NCI-H510A (cell line): ENCODE measurements around the gene LRIG3.
"Not testable (repeated sequence)": the region's sequence is repeated elsewhere in the genome, so short reads cannot be mapped to it uniquely, and the experiment has no call there.

Experiments
- DNase-seq: peaks from one replicate; lab custom pipeline; 2025; lab: John Stamatoyannopoulos, UW

Gene LRIG3

DNA sequence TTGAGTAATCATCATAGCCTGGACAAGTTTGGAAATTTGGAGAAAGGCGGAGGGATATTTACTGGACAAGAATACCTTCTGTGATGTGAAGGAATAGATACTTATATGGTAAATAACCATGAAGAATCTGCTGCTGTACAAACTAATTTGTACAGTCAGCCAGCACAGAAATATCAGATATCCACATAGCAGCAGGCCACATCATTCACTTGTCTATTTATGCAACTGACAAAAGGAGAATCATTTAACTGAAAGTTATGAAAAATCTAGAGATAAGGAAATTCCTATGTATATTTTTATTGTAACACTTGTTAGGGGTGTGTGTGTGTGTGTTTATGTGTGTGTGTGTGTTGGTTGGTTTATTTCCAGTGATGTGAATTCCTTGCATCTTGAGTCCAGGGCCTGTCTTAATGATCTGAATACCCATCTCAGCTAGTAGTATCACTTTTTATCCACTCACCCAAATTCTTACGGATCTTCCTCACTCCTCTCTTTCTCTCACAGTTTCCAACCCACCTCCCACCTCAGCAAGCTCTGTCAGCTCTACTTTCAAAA, 10.5 kb upstream of the LRIG3 start:
- DNase-seq: no peak

GRCh38 chr12:58927120-58927519, 6.8 kb upstream of the LRIG3 start:
- DNase-seq: no peak

DNA sequence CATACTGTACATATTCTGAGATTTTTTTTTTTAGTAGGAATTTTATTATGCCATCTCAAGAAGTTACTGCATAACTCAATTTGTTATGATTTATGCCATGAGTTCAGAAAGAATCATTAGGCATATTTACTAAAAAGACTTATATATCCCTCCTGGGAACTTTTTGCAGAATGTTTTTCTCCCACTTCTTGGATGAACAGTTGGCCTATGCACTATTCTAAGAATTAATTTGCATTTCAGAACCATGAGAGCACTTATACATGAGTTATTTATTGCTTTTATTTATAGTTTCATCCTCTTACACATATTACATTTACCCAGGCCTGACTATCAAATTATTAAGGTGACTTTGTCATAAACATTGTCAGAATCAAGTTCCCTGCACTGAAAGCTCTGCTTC, 6.3 kb upstream of the LRIG3 start:
- DNase-seq: no peak

- no peak for DNase-seq
Observed at GRCh38 chr12:58925751-58926150, 5.4 kb upstream of the LRIG3 start.

- no peak for DNase-seq
Observed at GRCh38 chr12:58925111-58925611, 4.9 kb upstream of the LRIG3 start.

DNA sequence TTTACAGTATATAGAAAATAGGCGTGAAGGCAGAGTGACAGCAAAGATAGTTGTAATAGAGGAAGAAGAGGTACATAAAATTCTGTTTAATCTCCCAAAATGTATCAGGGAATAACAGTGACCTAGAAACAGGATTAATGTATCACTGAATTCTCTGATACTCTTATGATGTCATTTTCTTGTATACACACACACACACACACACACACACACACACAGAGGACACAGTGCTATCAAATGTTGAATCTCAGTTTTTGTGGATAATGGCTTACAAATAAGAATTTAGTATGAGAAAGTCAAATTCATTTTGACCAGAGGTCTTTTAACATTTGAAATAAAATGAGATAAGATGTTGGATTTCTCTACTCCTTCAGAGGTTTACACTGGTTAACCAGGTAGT, 4.3 kb upstream of the LRIG3 start:
- no peak for DNase-seq

DNA sequence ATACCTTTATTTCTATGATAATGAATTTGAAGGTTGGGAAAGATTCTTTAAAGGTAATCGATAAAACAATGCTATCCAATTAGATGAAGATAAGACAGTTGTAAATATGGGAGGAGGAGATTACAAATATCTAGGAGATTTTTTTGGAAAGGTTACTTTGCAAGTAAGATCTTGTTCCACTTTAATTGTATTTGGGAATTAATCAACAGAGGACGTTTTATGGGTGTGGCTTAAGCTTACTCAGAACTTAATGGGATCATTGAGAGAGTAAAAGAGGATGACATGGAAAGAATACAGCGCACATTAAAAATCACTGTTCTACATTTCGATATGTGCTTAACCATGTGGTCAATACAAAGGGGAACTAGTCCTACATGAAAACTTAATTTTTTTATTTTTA, 3.5 kb upstream of the LRIG3 start:
- no peak for DNase-seq

DNA sequence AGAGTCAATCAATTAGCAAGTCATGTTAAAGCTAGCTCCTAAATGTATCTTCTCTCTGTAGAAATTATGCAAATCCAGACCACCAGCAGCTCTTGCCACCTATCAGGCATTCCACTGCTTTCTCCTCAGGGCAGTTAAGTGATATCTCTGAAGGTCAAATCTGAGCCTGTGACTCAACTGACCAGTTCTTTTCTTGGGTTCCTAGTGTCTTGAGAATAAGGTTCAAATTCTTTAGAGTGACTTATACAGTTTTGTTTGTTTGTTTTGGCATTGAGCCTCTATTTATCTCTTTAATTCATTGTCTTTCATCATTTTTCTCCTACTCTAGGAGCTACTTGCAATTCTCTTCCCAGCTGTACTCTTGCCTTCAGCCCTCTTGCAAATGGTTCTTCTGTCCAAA, 2.5 kb upstream of the LRIG3 start:
- DNase-seq: no peak

DNA sequence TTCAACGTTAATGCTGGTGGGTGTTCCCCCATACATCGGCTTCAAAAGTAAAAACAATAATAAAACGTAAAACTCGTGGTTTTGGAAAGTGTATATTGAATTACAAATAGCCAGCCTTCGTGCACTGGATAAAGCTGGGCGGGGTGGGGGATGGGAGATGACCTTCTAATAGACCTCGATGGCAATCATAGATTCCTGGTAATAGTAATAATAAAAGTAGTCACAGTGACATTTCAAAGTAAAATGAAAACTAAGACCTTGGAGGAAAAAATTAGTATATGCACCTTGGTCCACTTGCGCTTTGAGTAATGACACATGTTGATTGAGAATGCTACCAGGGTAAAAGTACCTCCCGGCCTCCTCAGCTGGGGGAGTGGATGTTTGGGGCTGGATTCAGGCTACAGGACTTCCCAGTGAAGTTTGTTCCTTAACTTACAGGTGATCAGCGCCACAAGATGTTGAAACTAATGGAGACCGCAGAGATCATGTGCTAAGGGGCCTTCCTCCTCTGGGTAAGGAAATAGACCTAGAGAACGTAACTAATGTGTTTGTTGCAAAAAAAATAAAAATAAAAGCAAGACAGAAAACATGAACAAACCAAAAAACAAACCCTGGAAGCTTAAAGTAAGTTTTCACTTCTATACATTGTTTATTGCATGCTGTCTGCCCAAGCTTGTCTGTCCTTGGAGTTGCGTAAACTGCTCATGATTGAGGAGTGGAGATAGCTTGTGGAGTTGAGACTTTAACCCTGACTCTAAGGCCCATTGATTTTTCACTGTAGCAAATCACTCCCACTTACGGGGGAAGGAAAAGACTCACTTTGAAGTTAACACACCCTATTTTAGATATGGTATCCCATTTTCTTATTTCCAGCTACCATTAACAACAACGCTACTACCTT, 907 bp upstream of the LRIG3 start:
- DNase-seq: no peak

DNA sequence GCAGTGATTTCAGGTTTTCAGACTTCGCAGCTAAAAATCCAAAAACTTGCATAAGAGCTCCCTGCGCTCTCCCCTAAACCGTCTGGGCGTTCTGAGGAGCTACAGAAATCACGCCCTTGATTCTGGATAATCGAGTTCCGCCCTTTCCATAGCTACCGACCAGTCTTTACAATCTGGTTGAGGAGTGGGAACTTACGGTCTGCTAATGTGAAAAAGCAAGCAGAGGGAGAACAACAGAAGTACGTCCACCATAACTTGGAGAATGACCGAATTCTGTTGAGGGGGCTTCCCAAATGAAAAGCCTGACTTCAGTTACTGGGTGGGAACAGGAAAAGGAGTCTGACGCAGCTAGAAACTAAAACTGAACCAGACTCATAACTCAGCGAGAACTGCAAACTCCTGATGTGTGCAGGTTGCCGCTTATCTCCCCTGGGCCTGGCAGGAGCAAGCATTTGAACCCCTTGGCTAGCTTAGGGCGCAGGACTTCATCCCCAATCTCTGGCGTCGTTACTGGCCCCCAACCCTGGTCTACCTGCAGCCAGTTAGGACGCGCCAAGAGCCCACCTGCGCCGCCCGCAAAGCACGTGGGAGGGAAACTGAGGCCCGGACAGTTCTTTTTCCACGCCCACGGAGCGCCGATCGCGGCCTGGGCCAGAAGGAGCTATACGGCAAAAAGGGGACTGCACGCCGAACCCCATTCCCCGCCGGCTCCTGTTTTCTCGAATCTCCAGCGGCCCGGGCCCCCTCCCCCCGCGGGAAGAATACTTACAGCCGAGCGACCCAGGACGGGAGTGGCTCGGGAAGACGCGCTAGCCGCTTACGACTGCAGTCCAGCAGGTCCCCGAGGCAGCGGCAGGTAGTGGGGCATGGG, 838 bp downstream of the LRIG3 start:
- no peak for DNase-seq

DNA sequence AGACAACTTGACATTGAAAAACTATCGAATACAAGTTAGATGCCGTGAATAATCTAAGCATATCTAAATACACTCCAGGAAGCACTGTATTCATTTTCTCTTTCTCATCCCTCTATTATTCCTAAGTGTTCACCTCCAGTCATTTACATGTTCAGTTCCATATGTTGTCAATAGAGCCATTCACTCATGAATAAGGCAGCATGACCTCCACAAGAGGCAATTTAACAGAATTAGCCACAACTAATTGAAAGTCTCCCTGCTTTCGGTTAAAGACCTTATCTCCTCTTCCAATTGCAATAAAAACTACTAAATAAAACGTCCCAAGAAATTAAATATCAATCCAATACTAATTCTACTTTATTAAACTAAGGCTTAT, 1.8 kb downstream of the LRIG3 start:
- no peak for DNase-seq

DNA sequence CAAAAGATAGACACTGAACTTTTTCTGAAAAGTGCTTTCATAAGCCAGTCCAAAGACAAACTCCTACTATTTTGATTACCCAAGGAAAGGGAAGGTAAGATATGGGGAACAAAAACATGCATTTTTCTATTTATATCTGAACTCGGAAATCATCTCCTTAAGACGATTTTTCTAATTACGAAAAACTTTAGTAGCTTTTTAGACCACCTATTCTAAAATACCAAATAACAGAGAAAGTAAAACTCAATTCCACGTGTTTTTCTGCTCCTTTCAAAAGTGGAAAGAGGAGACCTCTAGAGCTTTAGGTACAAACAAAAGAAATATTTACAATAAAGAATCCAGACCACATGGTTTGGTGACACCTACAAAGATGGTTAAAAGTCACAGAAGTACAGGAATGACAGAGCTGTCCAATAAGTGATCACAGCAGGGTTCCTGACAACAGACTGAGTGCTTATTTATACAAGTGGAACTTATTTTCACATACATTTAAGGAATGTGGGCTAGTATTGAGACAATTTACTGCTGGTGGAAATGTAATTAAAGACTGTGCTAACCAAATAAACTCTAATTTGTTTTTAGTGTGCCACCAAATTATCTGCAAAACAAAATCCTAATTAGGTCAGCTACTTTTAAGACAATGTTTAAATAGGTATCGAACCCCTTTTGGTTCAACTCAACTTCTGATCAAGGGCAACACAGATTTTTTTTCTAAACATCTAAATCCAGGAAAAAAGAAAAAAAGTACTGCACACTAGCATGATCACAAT, 2.4 kb downstream of the LRIG3 start:
- no peak for DNase-seq

DNA sequence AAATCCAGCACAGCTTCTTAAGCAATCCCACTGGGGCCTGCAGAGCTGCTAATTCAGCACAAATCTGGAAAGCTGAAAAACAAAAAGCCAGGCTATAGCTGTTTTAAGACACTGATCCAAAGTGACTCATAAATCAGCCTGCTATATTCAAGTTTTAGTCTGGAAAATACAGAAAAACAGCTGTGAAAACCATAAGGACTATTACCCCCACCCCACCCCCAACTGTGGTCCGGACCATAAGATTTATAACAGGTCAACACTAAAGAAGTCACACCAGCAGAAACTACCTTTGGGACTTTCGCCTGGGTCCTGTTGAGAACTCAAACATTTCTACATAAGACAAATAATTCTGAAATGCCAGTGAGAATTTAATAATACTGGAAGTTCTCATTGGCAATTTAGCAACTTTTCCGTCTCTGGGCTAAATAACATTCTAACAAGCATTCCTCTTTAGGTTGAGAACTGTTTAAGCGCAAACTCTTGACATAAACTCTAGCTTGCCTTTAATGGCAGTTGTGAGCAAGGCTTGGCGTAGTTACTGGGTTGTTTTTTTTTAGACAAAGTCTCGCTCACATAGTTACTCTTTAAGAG, 3.3 kb downstream of the LRIG3 start:
- no peak for DNase-seq

- no peak for DNase-seq
Observed at GRCh38 chr12:58916161-58916621, 4.1 kb downstream of the LRIG3 start.

GRCh38 chr12:58915634-58916033, 4.7 kb downstream of the LRIG3 start:
- no peak for DNase-seq

GRCh38 chr12:58915037-58915436, 5.3 kb downstream of the LRIG3 start:
- no peak for DNase-seq

- no peak for DNase-seq
Observed at GRCh38 chr12:58914457-58914856, 5.8 kb downstream of the LRIG3 start.

DNA sequence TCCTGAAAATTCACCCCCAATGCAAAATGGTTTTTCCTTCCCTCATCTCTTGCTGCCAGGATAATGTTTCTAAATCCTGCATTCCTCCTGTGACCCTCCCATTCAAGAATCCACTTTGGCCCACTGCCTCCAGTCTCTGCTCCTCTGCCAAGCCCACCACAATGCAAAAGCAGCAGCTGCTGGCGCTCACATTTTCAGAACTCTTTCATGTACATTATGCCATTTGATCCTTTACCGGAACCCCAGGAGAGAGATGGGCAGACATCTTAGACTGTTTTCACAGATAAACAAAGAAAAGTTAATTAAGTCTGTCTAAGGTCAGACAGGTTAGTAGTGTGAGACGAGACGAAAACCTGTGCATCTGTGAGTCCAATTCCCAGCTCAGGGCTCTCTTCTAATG, 12.9 kb downstream of the LRIG3 start:
- DNase-seq: no peak

GRCh38 chr12:58906917-58907316, 13.4 kb downstream of the LRIG3 start:
- no peak for DNase-seq

- no peak for DNase-seq
Observed at GRCh38 chr12:58905422-58905821, 14.9 kb downstream of the LRIG3 start.

- DNase-seq: not testable (repeated sequence)
Observed at GRCh38 chr12:58902726-58903125, 17.6 kb downstream of the LRIG3 start.
